GM23248 (cell line): ENCODE results near the gene KDM2B.

Source experiments
- EZH2 ChIP-seq: fragments of 200-600 bp; sonication (generic); IDR thresholded peaks from 2 replicates; pipeline ENCODE4 v1.6.1; 2018; ENCODE audit warnings: antibody characterized with exemption, mild to moderate bottlenecking; ENCODE audit not compliant: insufficient read depth, poor library complexity, severe bottlenecking
- EZH2phosphoT487 ChIP-seq: fragments of 200-600 bp; sonication (generic); IDR thresholded peaks from 2 replicates; pipeline ENCODE4 v1.6.1; 2018; ENCODE audit warnings: antibody characterized with exemption, moderate library complexity, mild to moderate bottlenecking, low read depth; ENCODE audit not compliant: insufficient read depth

GRCh38 chr12:121391619-121392324, 189.1 kb downstream of the KDM2B start:
- no peak for TF ChIP-seq EZH2
- TF ChIP-seq EZH2phosphoT487: no peak
